HepG2 (cell line): ENCODE measurements around the gene NBPF8. TPM values are rescaled to one million over a fixed set of nuclear protein-coding genes. Genes with fewer than 3 reads are reported as not detected.
"Not testable (repeated sequence)": the region's sequence is repeated elsewhere in the genome, so short reads cannot be mapped to it uniquely, and the experiment has no call there.

Experiments
- ATAC-seq: fragments of 200-7000 bp; cut with Tn5 transposase; 3 replicates; pipeline ENCODE4 v1.9.1; 2020; ENCODE audit warnings: mild to moderate bottlenecking, moderate library complexity
- BruUV-seq: library from RNA; stranded (reverse); fragments of 400-500 nt; replicated peaks from 2 replicates; lab custom pipeline; 2021; lab: Mats Ljungman, UMichigan
- CTCF ChIA-PET: fragments of 300-600 bp; formaldehyde crosslinking; extraction: SDS; loops from one replicate; lab custom pipeline; 2021; ENCODE audit warnings: low total read pairs, inconsistent platforms, low intra/inter-chr PET ratio; lab: Yijun Ruan, JAX
- POLR2A ChIA-PET: fragments of 350-600 bp; sonication (Branson Sonifier 250); formaldehyde crosslinking; loops from one replicate; lab custom pipeline; 2020; ENCODE audit warnings: antibody characterized with exemption, inconsistent platforms; lab: Yijun Ruan, JAX
- DNase-seq: peaks from one replicate; pipeline ENCODE4 v3.0.0-alpha.2; 2015; ENCODE audit warnings: low spot score
- FAIRE-seq: peaks from 3 replicates; lab custom pipeline; 2011; peaks lifted over from hg19 to GRCh38; lab: Jason Lieb, UNC
- H2AFZ ChIP-seq: one replicate; pipeline ENCODE4 v1.6.1; 2011; ENCODE audit warnings: low read length, inconsistent platforms
- H3K27ac ChIP-seq: fragments of 300-600 bp; 3 replicates; pipeline ENCODE4 v1.8.0; 2011; ENCODE audit warnings: mixed run types, mild to moderate bottlenecking, mixed read lengths, low read length, inconsistent platforms; ENCODE audit not compliant: insufficient read depth; ENCODE audit errors: extremely low read length
- H3K27me3 ChIP-seq, 2 experiments: fragments of 200-600 bp in 1 of 2; 2 replicates in 1 of 2; 3 replicates in 1 of 2; pipeline versions ENCODE4 v1.6.0 to v1.8.0; 2011; ENCODE audit warnings: low read length in 2 of 2, mild to moderate bottlenecking in 2 of 2, moderate library complexity in 2 of 2, inconsistent platforms in 1 of 2; ENCODE audit not compliant: insufficient read depth in 2 of 2, control insufficient read depth in 1 of 2
- H3K36me3 ChIP-seq, 2 experiments: fragments of 200-600 bp in 1 of 2; replicated peaks in 1 of 2; 2 replicates in 1 of 2; 3 replicates in 1 of 2; pipeline versions ENCODE4 v1.5.1 to v1.8.0; 2011; ENCODE audit warnings: low read length in 2 of 2, inconsistent platforms in 1 of 2; ENCODE audit not compliant: insufficient read depth in 2 of 2, control insufficient read depth in 1 of 2
- H3K4me1 ChIP-seq: 2 replicates; pipeline ENCODE4 v1.5.1; 2012; ENCODE audit warnings: low read length, inconsistent platforms; ENCODE audit not compliant: insufficient read depth
- H3K4me2 ChIP-seq: 2 replicates; pipeline ENCODE4 v1.6.0; 2011; ENCODE audit warnings: low read depth, low read length, inconsistent platforms
- H3K4me3 ChIP-seq, 3 experiments: fragments of 200-600 bp in 1 of 3; sonication (generic), shearing (Covaris generic) in 1 of 3; replicated peaks in 1 of 3; 2 replicates each; pipeline ENCODE4 v1.5.1; 2011 to 2016; ENCODE audit warnings: low read length in 3 of 3, inconsistent platforms in 2 of 3, low read depth in 2 of 3, mild to moderate bottlenecking in 2 of 3, control low read depth in 1 of 3, mixed read lengths in 1 of 3; ENCODE audit not compliant: insufficient read depth in 1 of 3
- H3K79me2 ChIP-seq: one replicate; pipeline ENCODE4 v1.6.1; 2011; ENCODE audit warnings: low read length, inconsistent platforms; ENCODE audit not compliant: insufficient read depth
- H3K9ac ChIP-seq: 2 replicates; pipeline ENCODE4 v1.6.0; 2011; ENCODE audit warnings: mild to moderate bottlenecking, low read depth, low read length, inconsistent platforms; ENCODE audit not compliant: insufficient read depth
- H3K9me3 ChIP-seq: 2 replicates; pipeline ENCODE4 v1.5.1; 2012; ENCODE audit warnings: mild to moderate bottlenecking, low read length
- H4K20me1 ChIP-seq: 2 replicates; pipeline ENCODE4 v1.6.0; 2011; ENCODE audit warnings: inconsistent platforms, mild to moderate bottlenecking, low read length, moderate library complexity; ENCODE audit not compliant: insufficient read depth
- ETV5 ChIP-seq: IDR thresholded peaks from 2 replicates; pipeline ENCODE4 v1.6.1; 2018; ENCODE audit warnings: missing biosample characterization, missing genetic modification reagents, inconsistent platforms, borderline replicate concordance
- GABPA ChIP-seq, 2 experiments: IDR thresholded peaks; 2 replicates each; pipeline ENCODE4 v1.6.1; 2011 to 2016; ENCODE audit warnings: low read depth in 2 of 2, low read length in 1 of 2, missing biosample characterization in 1 of 2, missing genetic modification characterization in 1 of 2
- GFI1 ChIP-seq: sonication (generic); formaldehyde crosslinking; IDR thresholded peaks from 2 replicates; pipeline ENCODE4 v1.5.0; 2020; ENCODE audit warnings: missing genetic modification reagents, mild to moderate bottlenecking, borderline replicate concordance
- SAP130 ChIP-seq: IDR thresholded peaks from 2 replicates; pipeline ENCODE4 v1.6.1; 2016; ENCODE audit warnings: low read depth
- THAP9 ChIP-seq: sonication (generic); formaldehyde crosslinking; IDR thresholded peaks from 2 replicates; pipeline ENCODE4; 2020; ENCODE audit warnings: missing genetic modification reagents, mild to moderate bottlenecking, borderline replicate concordance
- YEATS4 ChIP-seq: sonication (generic); formaldehyde crosslinking; IDR thresholded peaks from 2 replicates; pipeline ENCODE4 v1.4.0; 2020; ENCODE audit warnings: missing genetic modification reagents, borderline replicate concordance
- ZFX ChIP-seq: sonication (generic); formaldehyde crosslinking; IDR thresholded peaks from 2 replicates; pipeline ENCODE4 v1.4.0; 2020; ENCODE audit warnings: mild to moderate bottlenecking, low read depth, missing genetic modification reagents, moderate library complexity
- ZFY ChIP-seq: sonication (generic); formaldehyde crosslinking; IDR thresholded peaks from 2 replicates; pipeline ENCODE4 v1.4.0; 2020; ENCODE audit warnings: missing genetic modification reagents
- ZNF574 ChIP-seq: sonication (generic); formaldehyde crosslinking; IDR thresholded peaks from 2 replicates; pipeline ENCODE4 v1.4.0; 2020; ENCODE audit warnings: missing genetic modification reagents
- WGBS: methylation state at CpG from one replicate; pipeline ENCODE4 v1.1.6; 2017; ENCODE audit warnings: low lambda C conversion rate; 5-methylcytosine and 5-hydroxymethylcytosine counted together
- in situ Hi-C: cut with HindIII; loops from 2 replicates; pipeline ENCODE4 v1.10.0; 2017; ENCODE audit warnings: low pct_unique_long_range_greater_than_20kb; ENCODE audit not compliant: extremely low pct_ligation_motif_present
- intact Hi-C: fragments of 100-400 bp; cut with micrococcal nuclease; formaldehyde crosslinking; loops from one replicate; pipeline ENCODE4 v1.10.0; 2022; ENCODE audit not compliant: unreplicated experiment
- polyA plus RNA-seq, 8 experiments: library from polyadenylated mRNA; depleted of rRNA in 3 of 8; stranded (reverse) in 7 of 8; unstranded in 1 of 8; fragments of >200 nt; fragmentation: Illumina TruSeq in 4 of 8; extraction: Trizol in 4 of 8; gene quantifications; 2 replicates each; pipeline versions ENCODE4 v1.2.1 to v1.2.3, GENCODE V29; 2011 to 2016; ENCODE audit warnings: low read depth in 4 of 8, missing spikeins in 1 of 8, mixed read lengths in 1 of 8; ENCODE audit not compliant: insufficient read depth in 1 of 8
- total RNA-seq, 5 experiments: library from RNA; depleted of rRNA; stranded (reverse); fragments of >200 nt; fragmentation: Illumina TruSeq; extraction: Trizol; gene quantifications; 2 replicates each; pipeline ENCODE4 v1.2.3, GENCODE V29; 2016; ENCODE audit warnings: low read depth in 1 of 5

The NBPF8 gene
- total and polyA plus RNA-seq, 2 of the 13 experiments (the other 11 are each of a cell fraction or from before 2014, with no cell fraction given) = 4.0 to 7.7 TPM

GRCh38 chr1:120414451-120414850 is 384 bp upstream of the NBPF8 start:
- intact Hi-C loops, DNase-seq, BruUV-seq, in situ Hi-C loops, FAIRE-seq, H3K36me3 ChIP-seq, H3K4me1 ChIP-seq, H3K9me3 ChIP-seq, H3K79me2 ChIP-seq, H3K27ac ChIP-seq, H4K20me1 ChIP-seq, CTCF ChIA-PET, H3K4me2 ChIP-seq, H3K9ac ChIP-seq, H2AFZ ChIP-seq, POLR2A ChIA-PET, H3K27me3 ChIP-seq: not testable (repeated sequence)
- 13% methylated on average over 6 of the region's 16 CpGs for whole genome bisulfite sequencing
- H3K4me3 ChIP-seq = peak overlapping the region in 2 of 3 experiments; percentile 60 to 71; a peak in 2 of 6 replicates
- peak; percentile 39 for ATAC-seq

- H3K79me2 ChIP-seq; FAIRE-seq; POLR2A ChIA-PET; H3K27me3 ChIP-seq; H3K36me3 ChIP-seq; H3K27ac ChIP-seq; in situ Hi-C loops; H3K4me1 ChIP-seq; H3K9ac ChIP-seq; intact Hi-C loops; H3K9me3 ChIP-seq; H4K20me1 ChIP-seq; CTCF ChIA-PET; TF ChIP-seq GABPA (IDR thresholded peaks at IDR 0.05; ENCODE audit: low read depth, low read length): not testable (repeated sequence)
- BruUV-seq = TSS peak; percentile 53
- ATAC-seq (peak; percentile 84), DNase-seq (peak; percentile 14)
- Histone ChIP-seq H3K4me3 (peak overlapping the region; percentile 52 to 71 (median 60); a peak in 5 of 6 replicates), H3K4me2 (peak overlapping the region; percentile 70), H2AFZ (peak overlapping the region; percentile 63)
- 3% methylated on average over 7 of the region's 23 CpGs for WGBS
- peak; percentile 53 for TF ChIP-seq ZFX (CRISPR knock-in tag)
- TF ChIP-seq GFI1 = 0 out of 2 replicates have a peak, but pooled peaks have one; percentile 17
- TF ChIP-seq GABPA (CRISPR knock-in tag; IDR thresholded peaks at IDR 0.05; ENCODE audit: low read depth) = peak; percentile 52; the same call in 1 of the 2 replicates
- peak; percentile 51 for TF ChIP-seq SAP130 (CRISPR knock-in tag)
- TF ChIP-seq THAP9 (CRISPR knock-in tag) = 0 out of 2 replicates have a peak, but pooled peaks have one; percentile 27
- TF ChIP-seq ETV5 (CRISPR knock-in tag) = 0 out of 2 replicates have a peak, but pooled peaks have one; percentile 21
- 0 out of 2 replicates have a peak, but pooled peaks have one; percentile 50 for TF ChIP-seq ZNF574 (CRISPR knock-in tag)
- TF ChIP-seq YEATS4 (CRISPR knock-in tag) = 0 out of 2 replicates have a peak, but pooled peaks have one; percentile 14
- peak; percentile 48; the same call in 1 of the 2 replicates for TF ChIP-seq ZFY (CRISPR knock-in tag)
Observed at GRCh38 chr1:120415492-120415961, 692 bp downstream of the NBPF8 start.
